ENCODE data around the gene NISCH. TPM values are rescaled to one million over a fixed set of nuclear protein-coding genes. Genes with fewer than 3 reads are reported as not detected.

NISCH gene
- total RNA-seq, 1 experiment from 2014 or later: 85.0 TPM

- TF ChIP-seq, protein P1, sequence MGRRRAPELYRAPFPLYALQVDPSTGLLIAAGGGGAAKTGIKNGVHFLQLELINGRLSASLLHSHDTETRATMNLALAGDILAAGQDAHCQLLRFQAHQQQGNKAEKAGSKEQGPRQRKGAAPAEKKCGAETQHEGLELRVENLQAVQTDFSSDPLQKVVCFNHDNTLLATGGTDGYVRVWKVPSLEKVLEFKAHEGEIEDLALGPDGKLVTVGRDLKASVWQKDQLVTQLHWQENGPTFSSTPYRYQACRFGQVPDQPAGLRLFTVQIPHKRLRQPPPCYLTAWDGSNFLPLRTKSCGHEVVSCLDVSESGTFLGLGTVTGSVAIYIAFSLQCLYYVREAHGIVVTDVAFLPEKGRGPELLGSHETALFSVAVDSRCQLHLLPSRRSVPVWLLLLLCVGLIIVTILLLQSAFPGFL (CRISPR knock-in tag; IDR thresholded peaks at IDR 0.05; ENCODE audit: borderline replicate concordance): no peak
- TF ChIP-seq NR2C2 (CRISPR knock-in tag; IDR thresholded peaks at IDR 0.05) (no peak), ATF1 (CRISPR knock-in tag; IDR thresholded peaks at IDR 0.05) (no peak), ATF6 (CRISPR knock-in tag; IDR thresholded peaks at IDR 0.05) (no peak), FOXP1 (CRISPR knock-in tag; IDR thresholded peaks at IDR 0.05; ENCODE audit: borderline replicate concordance) (no peak), JUN (CRISPR knock-in tag; IDR thresholded peaks at IDR 0.05) (no peak), SMAD4 (CRISPR knock-in tag; IDR thresholded peaks at IDR 0.05) (no peak), HMGXB4 (CRISPR knock-in tag; IDR thresholded peaks at IDR 0.05) (no peak), ATF2 (CRISPR knock-in tag; IDR thresholded peaks at IDR 0.05; ENCODE audit: borderline replicate concordance, low read depth) (no peak), FOXP4 (CRISPR knock-in tag; IDR thresholded peaks at IDR 0.05) (no peak), ZNF138 (CRISPR knock-in tag; conservative IDR thresholded peaks at IDR 0.05) (no peak), HMGA2 (CRISPR knock-in tag; IDR thresholded peaks at IDR 0.05) (no peak), RELA (CRISPR knock-in tag; IDR thresholded peaks at IDR 0.05; ENCODE audit: borderline replicate concordance) (0 out of 2 replicates have a peak, but pooled peaks have one; percentile 26), MLX (CRISPR knock-in tag; IDR thresholded peaks at IDR 0.05) (no peak), NFATC4 (CRISPR knock-in tag; IDR thresholded peaks at IDR 0.05) (no peak), TCF7 (CRISPR knock-in tag; IDR thresholded peaks at IDR 0.05; ENCODE audit: low read depth) (no peak), E2F5 (CRISPR knock-in tag; IDR thresholded peaks at IDR 0.05) (0 out of 2 replicates have a peak, but pooled peaks have one; percentile 37), CREB1 (CRISPR knock-in tag; IDR thresholded peaks at IDR 0.05) (no peak), ZNF423 (CRISPR knock-in tag; IDR thresholded peaks at IDR 0.05) (peak; percentile 40)
- TF ChIP-seq, protein P2, sequence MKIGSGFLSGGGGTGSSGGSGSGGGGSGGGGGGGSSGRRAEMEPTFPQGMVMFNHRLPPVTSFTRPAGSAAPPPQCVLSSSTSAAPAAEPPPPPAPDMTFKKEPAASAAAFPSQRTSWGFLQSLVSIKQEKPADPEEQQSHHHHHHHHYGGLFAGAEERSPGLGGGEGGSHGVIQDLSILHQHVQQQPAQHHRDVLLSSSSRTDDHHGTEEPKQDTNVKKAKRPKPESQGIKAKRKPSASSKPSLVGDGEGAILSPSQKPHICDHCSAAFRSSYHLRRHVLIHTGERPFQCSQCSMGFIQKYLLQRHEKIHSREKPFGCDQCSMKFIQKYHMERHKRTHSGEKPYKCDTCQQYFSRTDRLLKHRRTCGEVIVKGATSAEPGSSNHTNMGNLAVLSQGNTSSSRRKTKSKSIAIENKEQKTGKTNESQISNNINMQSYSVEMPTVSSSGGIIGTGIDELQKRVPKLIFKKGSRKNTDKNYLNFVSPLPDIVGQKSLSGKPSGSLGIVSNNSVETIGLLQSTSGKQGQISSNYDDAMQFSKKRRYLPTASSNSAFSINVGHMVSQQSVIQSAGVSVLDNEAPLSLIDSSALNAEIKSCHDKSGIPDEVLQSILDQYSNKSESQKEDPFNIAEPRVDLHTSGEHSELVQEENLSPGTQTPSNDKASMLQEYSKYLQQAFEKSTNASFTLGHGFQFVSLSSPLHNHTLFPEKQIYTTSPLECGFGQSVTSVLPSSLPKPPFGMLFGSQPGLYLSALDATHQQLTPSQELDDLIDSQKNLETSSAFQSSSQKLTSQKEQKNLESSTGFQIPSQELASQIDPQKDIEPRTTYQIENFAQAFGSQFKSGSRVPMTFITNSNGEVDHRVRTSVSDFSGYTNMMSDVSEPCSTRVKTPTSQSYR (CRISPR knock-in tag; IDR thresholded peaks at IDR 0.05): no peak
- TF ChIP-seq, protein P3, sequence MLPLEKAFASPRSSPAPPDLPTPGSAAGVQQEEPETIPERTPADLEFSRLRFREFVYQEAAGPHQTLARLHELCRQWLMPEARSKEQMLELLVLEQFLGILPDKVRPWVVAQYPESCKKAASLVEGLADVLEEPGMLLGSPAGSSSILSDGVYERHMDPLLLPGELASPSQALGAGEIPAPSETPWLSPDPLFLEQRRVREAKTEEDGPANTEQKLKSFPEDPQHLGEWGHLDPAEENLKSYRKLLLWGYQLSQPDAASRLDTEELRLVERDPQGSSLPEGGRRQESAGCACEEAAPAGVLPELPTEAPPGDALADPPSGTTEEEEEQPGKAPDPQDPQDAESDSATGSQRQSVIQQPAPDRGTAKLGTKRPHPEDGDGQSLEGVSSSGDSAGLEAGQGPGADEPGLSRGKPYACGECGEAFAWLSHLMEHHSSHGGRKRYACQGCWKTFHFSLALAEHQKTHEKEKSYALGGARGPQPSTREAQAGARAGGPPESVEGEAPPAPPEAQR (CRISPR knock-in tag; IDR thresholded peaks at IDR 0.05): no peak
Measured at GRCh38 chr3:52444860-52445793, 10.3 kb upstream of the NISCH start, which contains the start of gene SEMA3G (continued).
